ENCODE results near the gene SLC16A8. TPM values are rescaled to one million over a fixed set of nuclear protein-coding genes. Genes with fewer than 3 reads are reported as not detected.
A peak's percentile ranks its signal among the peaks of the same experiment; 100 is the strongest.
"Not testable (repeated sequence)": the region's sequence is repeated elsewhere in the genome, so short reads cannot be mapped to it uniquely, and the experiment has no call there.

The SLC16A8 gene
- total RNA-seq, 8 experiments from 2014 or later, result 0.64 to 2.7 (median 1.8) TPM

- 63 to 100% (median 85%) methylated on average over 1 to 6 of the region's 7 CpGs; no CpG with 5 or more reads in 5 of the 10 experiments for WGBS, 10 experiments
- Histone ChIP-seq H3K4me3 (no peak overlapping the region), H3K4me1 (replicated peaks in 1 of 2) (peaks cover 39 to 52% of the 10 kb centered on the region in 2 donors), H3K27ac (no peak overlapping the region)
- no peak for ATAC-seq (replicated peaks in 6 of 8)
- in situ Hi-C loops (cut with MboI; ENCODE audit: low pct_unique_long_range_greater_than_20kb in 2 of 9, low sequenced_read_pairs in 9 of 9, unreplicated experiment in 9 of 9), result no loop called here
Observed at GRCh38 chr22:38079804-38080203, 4.2 kb downstream of the SLC16A8 start.

- 40 to 100% (median 82%) methylated on average over 1 to 2 of the region's 2 CpGs; no CpG with 5 or more reads in 5 of the 10 experiments for WGBS, 10 experiments
Observed at GRCh38 chr22:38079208-38079607, 4.8 kb downstream of the SLC16A8 start.

GRCh38 chr22:38078046-38078840, 5.7 kb downstream of the SLC16A8 start:
- in situ Hi-C loops (cut with MboI; ENCODE audit: low pct_unique_long_range_greater_than_20kb in 2 of 9, low sequenced_read_pairs in 9 of 9, unreplicated experiment in 9 of 9), result no loop called here
- H3K27ac ChIP-seq, result no peak overlapping the region
- H3K4me3 ChIP-seq, result no peak overlapping the region
- H3K4me1 ChIP-seq (replicated peaks in 1 of 2), result peaks cover 28 to 40% of the 10 kb centered on the region in 2 donors
- ATAC-seq (replicated peaks in 6 of 8), result no peak
- 60 to 83% (median 68%) methylated on average over 1 to 3 of the region's 22 CpGs; no CpG with 5 or more reads in 3 of the 10 experiments for WGBS, 10 experiments

More at GRCh38 chr22:38079208-38079607, 4.8 kb downstream of the SLC16A8 start:
- ATAC-seq (replicated peaks in 6 of 8); H3K4me3 ChIP-seq; in situ Hi-C loops (cut with MboI; ENCODE audit: low pct_unique_long_range_greater_than_20kb in 2 of 9, low sequenced_read_pairs in 9 of 9, unreplicated experiment in 9 of 9); H3K27ac ChIP-seq: not testable (repeated sequence)
- H3K4me1 ChIP-seq (replicated peaks in 1 of 2), result peaks cover 38 to 49% of the 10 kb centered on the region in 2 donors

GRCh38 chr22:38077595-38077994, 6.4 kb downstream of the SLC16A8 start:
- Histone ChIP-seq H3K4me3 (no peak overlapping the region), H3K4me1 (replicated peaks in 1 of 2) (peaks cover 22 to 33% of the 10 kb centered on the region in 2 donors), H3K27ac (no peak overlapping the region)
- WGBS, 10 experiments, result 69 to 89% methylated on average over 3 of the region's 14 CpGs; no CpG with 5 or more reads in 8 of the 10 experiments
- in situ Hi-C loops (cut with MboI; ENCODE audit: low pct_unique_long_range_greater_than_20kb in 2 of 9, low sequenced_read_pairs in 9 of 9, unreplicated experiment in 9 of 9), result no loop called here
- ATAC-seq (replicated peaks in 6 of 8), result no peak

- no peak for ATAC-seq (replicated peaks in 6 of 8)
- in situ Hi-C loops (cut with MboI; ENCODE audit: low pct_unique_long_range_greater_than_20kb in 2 of 9, low sequenced_read_pairs in 9 of 9, unreplicated experiment in 9 of 9), result no loop called here
- 40 to 100% (median 86%) methylated on average over 1 to 8 of the region's 12 CpGs; no CpG with 5 or more reads in 4 of the 10 experiments for WGBS, 10 experiments
- Histone ChIP-seq H3K27ac (no peak overlapping the region), H3K4me3 (no peak overlapping the region), H3K4me1 (replicated peaks in 1 of 2) (peaks cover 22 to 28% of the 10 kb centered on the region in 2 donors)
Observed at GRCh38 chr22:38077096-38077495, 6.9 kb downstream of the SLC16A8 start.

GRCh38 chr22:38075961-38076360, 8.0 kb downstream of the SLC16A8 start:
- Histone ChIP-seq H3K27ac (no peak overlapping the region), H3K4me3 (no peak overlapping the region), H3K4me1 (replicated peaks in 1 of 2) (peaks cover 11 to 17% of the 10 kb centered on the region in 2 donors)
- in situ Hi-C loops (cut with MboI; ENCODE audit: low pct_unique_long_range_greater_than_20kb in 2 of 9, low sequenced_read_pairs in 9 of 9, unreplicated experiment in 9 of 9), result no loop called here
- peak in 3 of 8 experiments; percentile 11 to 23 (median 12) for ATAC-seq (replicated peaks in 6 of 8)
- WGBS, 10 experiments, result 100% methylated on average over 1 of the region's 13 CpGs; no CpG with 5 or more reads in 9 of the 10 experiments

GRCh38 chr22:38075105-38075825, 8.7 kb downstream of the SLC16A8 start:
- WGBS, 10 experiments, result 20 to 80% (median 80%) methylated on average over 2 to 5 of the region's 32 CpGs; no CpG with 5 or more reads in 7 of the 10 experiments
- peaks cover 18 to 19% of the 10 kb centered on the region in 2 donors for H3K4me1 ChIP-seq (replicated peaks in 1 of 2)
- no peak overlapping the region for H3K4me3 ChIP-seq
- in situ Hi-C loops (cut with MboI; ENCODE audit: low pct_unique_long_range_greater_than_20kb in 2 of 9, low sequenced_read_pairs in 9 of 9, unreplicated experiment in 9 of 9), result no loop called here
- no peak overlapping the region for H3K27ac ChIP-seq
- ATAC-seq (replicated peaks in 6 of 8), result peak in 3 of 8 experiments; percentile 15 to 50 (median 24)

GRCh38 chr22:38074181-38075104, 9.5 kb downstream of the SLC16A8 start:
- in situ Hi-C loops (cut with MboI; ENCODE audit: low pct_unique_long_range_greater_than_20kb in 2 of 9, low sequenced_read_pairs in 9 of 9, unreplicated experiment in 9 of 9), result loop anchor here in 5 of 9 experiments (25.0 kb wide), 2 partner anchors 488 to 513 kb away; partner anchors contain the start of gene DMC1 (in 3 of the 5)
- ATAC-seq (replicated peaks in 6 of 8), result peak in 2 of 8 experiments; percentile 12 to 71
- H3K4me3 ChIP-seq, result no peak overlapping the region
- H3K4me1 ChIP-seq (replicated peaks in 1 of 2), result peaks cover 26 to 27% of the 10 kb centered on the region in 2 donors
- H3K27ac ChIP-seq, result no peak overlapping the region
- WGBS, 10 experiments, result 40 to 88% (median 60%) methylated on average over 1 to 8 of the region's 47 CpGs; no CpG with 5 or more reads in 5 of the 10 experiments

GRCh38 chr22:38073150-38074130, 10.5 kb downstream of the SLC16A8 start:
- 60 to 100% (median 86%) methylated on average over 1 to 12 of the region's 28 CpGs; no CpG with 5 or more reads in 1 of the 10 experiments for WGBS, 10 experiments
- in situ Hi-C loops (cut with MboI; ENCODE audit: low pct_unique_long_range_greater_than_20kb in 2 of 9, low sequenced_read_pairs in 9 of 9, unreplicated experiment in 9 of 9), result loop anchor here in 5 of 9 experiments (25.0 kb wide), 2 partner anchors 489 to 514 kb away; partner anchors contain the start of gene DMC1 (in 3 of the 5)
- ATAC-seq (replicated peaks in 6 of 8), result no peak
- H3K4me3 ChIP-seq, result no peak overlapping the region
- H3K27ac ChIP-seq, result no peak overlapping the region
- peaks cover 35 to 36% of the 10 kb centered on the region in 2 donors for H3K4me1 ChIP-seq (replicated peaks in 1 of 2)

GRCh38 chr22:38072322-38073149, 11.4 kb downstream of the SLC16A8 start:
- ATAC-seq (replicated peaks in 6 of 8), result no peak
- Histone ChIP-seq H3K27ac (no peak overlapping the region), H3K4me1 (replicated peaks in 1 of 2) (peaks cover 35 to 37% of the 10 kb centered on the region in 2 donors), H3K4me3 (no peak overlapping the region)
- in situ Hi-C loops (cut with MboI; ENCODE audit: low pct_unique_long_range_greater_than_20kb in 2 of 9, low sequenced_read_pairs in 9 of 9, unreplicated experiment in 9 of 9), result loop anchor here in 5 of 9 experiments (25.0 kb wide), 2 partner anchors 490 to 515 kb away; partner anchors contain the start of gene DMC1 (in 3 of the 5)
- WGBS, 10 experiments, result 60 to 100% (median 95%) methylated on average over 2 to 10 of the region's 25 CpGs; no CpG with 5 or more reads in 5 of the 10 experiments

All from motor neuron (in vitro differentiated cells).